AG04449 (cell line): Measurements from ENCODE around the gene ARL4D.
A peak's percentile ranks its signal among the peaks of the same experiment; 100 is the strongest.
"Not testable (repeated sequence)": the region's sequence is repeated elsewhere in the genome, so short reads cannot be mapped to it uniquely, and the experiment has no call there.

Experiments
- CTCF ChIA-PET: fragments of 350-600 bp; formaldehyde crosslinking; extraction: SDS; loops from one replicate; lab custom pipeline; 2021; ENCODE audit warnings: antibody characterized with exemption; lab: Yijun Ruan, JAX
- POLR2A ChIA-PET: fragments of 400-600, 350-600 bp; formaldehyde crosslinking; extraction: SDS; loops from one replicate; lab custom pipeline; 2020; ENCODE audit warnings: antibody characterized with exemption, inconsistent platforms; lab: Yijun Ruan, JAX
- DNase-seq: peaks from one replicate; pipeline ENCODE4 v3.0.0-alpha.2; 2010; ENCODE audit warnings: low read depth, low spot score
- H3K4me3 ChIP-seq: 2 replicates; pipeline ENCODE4 v1.5.1; 2011; ENCODE audit warnings: low read depth, mild to moderate bottlenecking, control low read depth, low read length
- TF ChIP-seq, protein P1 (sequence below): IDR thresholded peaks from one replicate; pipeline ENCODE4 v1.5.1; 2011; ENCODE audit warnings: mild to moderate bottlenecking, moderate library complexity, low read length, control low read depth, inconsistent platforms; ENCODE audit not compliant: insufficient read depth; ENCODE audit errors: missing control alignments

Gene ARL4D

GRCh38 chr17:43360739-43361505 is 37.9 kb upstream of the ARL4D start:
- DNase-seq = peak; percentile 99
- CTCF ChIA-PET = interaction anchor here (0.8 to 1.5 kb wide), 5 partner anchors 21 to 123 kb away, joined by 3 to 4 read pairs (median 3); partner anchors contain the start of gene DHX8
- POLR2A ChIA-PET = interaction anchor here (0.5 to 1.8 kb wide), 14 partner anchors 8 to 1550 kb away, joined by 3 to 27 read pairs (median 5); partner anchors contain the start of genes ARL4D and DHX8
- TF ChIP-seq, protein P1, sequence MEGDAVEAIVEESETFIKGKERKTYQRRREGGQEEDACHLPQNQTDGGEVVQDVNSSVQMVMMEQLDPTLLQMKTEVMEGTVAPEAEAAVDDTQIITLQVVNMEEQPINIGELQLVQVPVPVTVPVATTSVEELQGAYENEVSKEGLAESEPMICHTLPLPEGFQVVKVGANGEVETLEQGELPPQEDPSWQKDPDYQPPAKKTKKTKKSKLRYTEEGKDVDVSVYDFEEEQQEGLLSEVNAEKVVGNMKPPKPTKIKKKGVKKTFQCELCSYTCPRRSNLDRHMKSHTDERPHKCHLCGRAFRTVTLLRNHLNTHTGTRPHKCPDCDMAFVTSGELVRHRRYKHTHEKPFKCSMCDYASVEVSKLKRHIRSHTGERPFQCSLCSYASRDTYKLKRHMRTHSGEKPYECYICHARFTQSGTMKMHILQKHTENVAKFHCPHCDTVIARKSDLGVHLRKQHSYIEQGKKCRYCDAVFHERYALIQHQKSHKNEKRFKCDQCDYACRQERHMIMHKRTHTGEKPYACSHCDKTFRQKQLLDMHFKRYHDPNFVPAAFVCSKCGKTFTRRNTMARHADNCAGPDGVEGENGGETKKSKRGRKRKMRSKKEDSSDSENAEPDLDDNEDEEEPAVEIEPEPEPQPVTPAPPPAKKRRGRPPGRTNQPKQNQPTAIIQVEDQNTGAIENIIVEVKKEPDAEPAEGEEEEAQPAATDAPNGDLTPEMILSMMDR = no peak
- H3K4me3 ChIP-seq = peak overlapping the region; percentile 58

- TF ChIP-seq, protein P1 = no peak
- POLR2A ChIA-PET = no interaction called here
- no peak overlapping the region for H3K4me3 ChIP-seq
- DNase-seq = no peak
- CTCF ChIA-PET = interaction anchor here (1.3 to 1.4 kb wide), 2 partner anchors 29 to 121 kb away, joined by 3 to 4 read pairs; partner anchors contain the start of gene DHX8
Measured at GRCh38 chr17:43363181-43363925, 35.4 kb upstream of the ARL4D start.

DNA sequence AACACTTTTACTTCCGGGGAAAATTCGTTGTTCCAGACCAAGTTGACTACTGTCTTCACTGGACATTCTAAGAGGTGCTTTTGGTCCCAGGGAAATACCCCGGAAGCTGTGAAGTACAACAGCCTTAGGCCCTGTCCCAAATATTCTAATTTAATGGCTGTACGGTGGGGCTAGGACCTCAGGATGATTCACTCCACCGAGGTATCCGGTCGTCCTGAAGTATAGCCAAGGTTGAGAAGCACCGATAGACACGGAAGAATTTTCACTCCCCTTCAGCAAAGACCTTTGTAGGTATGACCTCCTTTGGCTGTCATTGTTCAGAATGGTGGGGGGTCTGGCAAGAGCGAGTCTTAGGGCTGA is 34.9 kb upstream of the ARL4D start:
- TF ChIP-seq, protein P1 = no peak
- no peak for DNase-seq
- ChIA-PET POLR2A (no interaction called here), CTCF (interaction anchor here (1.3 to 1.4 kb wide), 2 partner anchors 30 to 120 kb away, joined by 3 to 4 read pairs; partner anchors contain the start of gene DHX8)
- H3K4me3 ChIP-seq = no peak overlapping the region

GRCh38 chr17:43365356-43365755 is 33.4 kb upstream of the ARL4D start:
- ChIA-PET CTCF (interaction anchor here (1.0 kb wide), 1 partner anchor 29 kb away, joined by 3 read pairs; no protein-coding TSS in a partner anchor), POLR2A (no interaction called here)
- no peak for DNase-seq
- no peak overlapping the region for H3K4me3 ChIP-seq
- TF ChIP-seq, protein P1 = no peak

- CTCF ChIA-PET = interaction anchor here (1.0 to 4.7 kb wide), 3 partner anchors 28 to 117 kb away, joined by 3 to 37 read pairs (median 4); partner anchors contain the start of gene DHX8
- POLR2A ChIA-PET = interaction anchor here (0.5 to 2.6 kb wide), 2 partner anchors 9 to 187 kb away, joined by 4 to 55 read pairs; no protein-coding TSS in a partner anchor
- H3K4me3 ChIP-seq, DNase-seq: not testable (repeated sequence)
Measured at GRCh38 chr17:43365921-43366320, 32.9 kb upstream of the ARL4D start.

DNA sequence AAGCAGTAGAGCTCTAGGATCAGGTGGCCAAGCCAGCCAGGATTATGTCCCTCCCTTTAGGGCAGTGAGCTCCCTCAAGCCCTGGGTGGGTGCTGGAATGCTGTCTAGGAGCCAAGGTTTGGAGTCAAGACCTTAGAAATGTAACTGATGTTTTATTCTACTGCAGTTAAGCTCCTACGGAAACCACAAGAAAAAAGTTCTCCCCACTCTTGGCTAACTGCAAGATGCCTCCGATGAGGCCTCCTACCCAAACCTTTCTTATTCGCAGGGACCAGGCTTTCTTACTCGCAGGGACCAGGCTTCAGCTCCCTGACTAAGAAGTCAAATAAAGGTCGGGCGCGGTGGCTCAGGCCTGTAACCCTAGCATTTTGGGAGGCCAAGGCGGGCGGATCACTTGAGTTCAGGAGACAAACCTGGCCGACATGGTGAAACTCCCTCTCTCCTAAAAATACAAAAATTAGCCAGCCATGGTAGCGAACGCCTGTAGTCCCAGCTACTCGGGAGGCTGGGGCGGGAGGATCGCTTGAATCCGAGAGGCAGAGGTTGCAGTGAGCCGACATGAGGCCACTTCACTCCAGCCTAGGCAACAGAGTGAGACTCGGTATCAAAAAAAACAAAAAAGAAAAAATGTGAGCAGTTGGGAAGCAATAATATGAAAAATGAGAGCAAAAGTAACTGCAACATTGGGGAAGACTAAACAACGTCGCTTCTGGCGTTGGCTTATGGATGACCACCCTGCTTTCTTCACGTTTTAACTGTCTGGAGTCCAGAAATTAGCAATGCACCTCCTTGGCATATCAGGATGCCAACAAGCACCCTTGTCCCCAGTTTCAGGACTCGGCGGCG is 31.7 kb upstream of the ARL4D start:
- ChIA-PET POLR2A (interaction anchor here (0.9 to 3.4 kb wide), 19 partner anchors 10 to 346 kb away, joined by 3 to 72 read pairs (median 5); partner anchors contain the start of gene DHX8), CTCF (interaction anchor here (1.1 to 4.7 kb wide), 5 partner anchors 26 to 116 kb away, joined by 4 to 37 read pairs (median 5); partner anchors contain the start of gene DHX8)
- TF ChIP-seq, protein P1 = no peak

More for the DNA sequence above, 31.7 kb upstream of the ARL4D start:
- DNase-seq = no peak
- H3K4me3 ChIP-seq = peak overlapping the region; percentile 16
